GM23248 (cell line): ENCODE data around the gene PGBD1. TPM values are rescaled to one million over a fixed set of nuclear protein-coding genes. Genes with fewer than 3 reads are reported as not detected.

Source experiments
- DNase-seq: peaks from one replicate; pipeline ENCODE4 v3.0.0-alpha.2; 2015
- H2AFZ ChIP-seq: fragments of 200-600 bp; sonication (generic); 2 replicates; pipeline ENCODE4 v1.6.1; 2016; ENCODE audit warnings: antibody characterized with exemption
- H3F3A ChIP-seq: fragments of 200-600 bp; sonication (generic); 2 replicates; pipeline ENCODE4 v1.6.1; 2016; ENCODE audit warnings: mild to moderate bottlenecking, antibody characterized with exemption, mixed run types; ENCODE audit not compliant: insufficient read depth
- H3K27ac ChIP-seq: fragments of 200-600 bp; sonication (generic); 2 replicates; pipeline ENCODE4 v1.5.1; 2016; ENCODE audit warnings: mild to moderate bottlenecking
- H3K27me3 ChIP-seq: fragments of 200-600 bp; sonication (generic); replicated peaks from 2 replicates; pipeline ENCODE4 v1.6.1; 2016; ENCODE audit warnings: mild to moderate bottlenecking; ENCODE audit not compliant: insufficient read depth
- H3K36me3 ChIP-seq: fragments of 200-600 bp; sonication (generic); 2 replicates; pipeline ENCODE4 v1.6.1; 2016; ENCODE audit warnings: low read depth, mild to moderate bottlenecking
- H3K4me1 ChIP-seq: fragments of 200-600 bp; sonication (generic); 2 replicates; pipeline ENCODE4 v1.6.1; 2016; ENCODE audit warnings: mild to moderate bottlenecking; ENCODE audit not compliant: insufficient read depth
- H3K4me2 ChIP-seq: fragments of 200-600 bp; sonication (generic); one replicate; pipeline ENCODE4 v1.6.1; 2016; ENCODE audit warnings: mild to moderate bottlenecking; ENCODE audit not compliant: unreplicated experiment
- H3K4me3 ChIP-seq: fragments of 200-600 bp; sonication (generic); 2 replicates; pipeline ENCODE4 v1.5.1; 2016; ENCODE audit warnings: mild to moderate bottlenecking
- H3K79me2 ChIP-seq: fragments of 200-600 bp; sonication (generic); 2 replicates; pipeline ENCODE4 v1.6.1; 2016; ENCODE audit warnings: mild to moderate bottlenecking; ENCODE audit not compliant: insufficient read depth
- H3K9ac ChIP-seq: fragments of 200-600 bp; sonication (generic); 2 replicates; pipeline ENCODE4 v1.6.1; 2016; ENCODE audit warnings: mild to moderate bottlenecking
- H3K9me2 ChIP-seq: fragments of 200-600 bp; sonication (generic); 2 replicates; pipeline ENCODE4 v1.6.1; 2016; ENCODE audit warnings: mixed run types, mild to moderate bottlenecking, moderate library complexity; ENCODE audit not compliant: insufficient read depth
- H3K9me3 ChIP-seq: fragments of 200-600 bp; sonication (generic); one replicate; pipeline ENCODE4 v1.6.1; 2017; ENCODE audit warnings: low read depth
- H4K20me1 ChIP-seq: fragments of 200-600 bp; sonication (generic); 2 replicates; pipeline ENCODE4 v1.6.0; 2016; ENCODE audit not compliant: insufficient read depth
- EZH2 ChIP-seq: fragments of 200-600 bp; sonication (generic); IDR thresholded peaks from 2 replicates; pipeline ENCODE4 v1.6.1; 2018; ENCODE audit warnings: antibody characterized with exemption, mild to moderate bottlenecking; ENCODE audit not compliant: insufficient read depth, poor library complexity, severe bottlenecking
- EZH2phosphoT487 ChIP-seq: fragments of 200-600 bp; sonication (generic); IDR thresholded peaks from 2 replicates; pipeline ENCODE4 v1.6.1; 2018; ENCODE audit warnings: antibody characterized with exemption, moderate library complexity, mild to moderate bottlenecking, low read depth; ENCODE audit not compliant: insufficient read depth
- WGBS, 2 experiments: methylation state at CpG; one replicate each; pipeline ENCODE4 v1.1.6; 2015 to 2017; ENCODE audit warnings: low lambda C conversion rate in 2 of 2, low coverage in 1 of 2; ENCODE audit errors: missing lambda C conversion rate in 2 of 2; 5-methylcytosine and 5-hydroxymethylcytosine counted together
- in situ Hi-C: fragments of 300-500 bp; cut with MboI; formaldehyde crosslinking; loops from 2 replicates; pipeline ENCODE4 v1.15.0; 2020
- polyA plus RNA-seq: library from polyadenylated mRNA; unstranded; fragments of >200 nt; fragmentation: Nextera tagmentation; extraction: Ambion mirVana; gene quantifications from 2 replicates; pipeline ENCODE4 v1.2.1, GENCODE V29; 2016
- total RNA-seq: library from RNA; depleted of rRNA; stranded (reverse); fragments of >200 nt; shearing (Covaris generic); gene quantifications from 2 replicates; pipeline ENCODE4 v1.2.3, GENCODE V29; 2014

The PGBD1 gene
- total and polyA plus RNA-seq, 2 experiments from 2014 or later: 5.0 to 6.7 TPM

DNA sequence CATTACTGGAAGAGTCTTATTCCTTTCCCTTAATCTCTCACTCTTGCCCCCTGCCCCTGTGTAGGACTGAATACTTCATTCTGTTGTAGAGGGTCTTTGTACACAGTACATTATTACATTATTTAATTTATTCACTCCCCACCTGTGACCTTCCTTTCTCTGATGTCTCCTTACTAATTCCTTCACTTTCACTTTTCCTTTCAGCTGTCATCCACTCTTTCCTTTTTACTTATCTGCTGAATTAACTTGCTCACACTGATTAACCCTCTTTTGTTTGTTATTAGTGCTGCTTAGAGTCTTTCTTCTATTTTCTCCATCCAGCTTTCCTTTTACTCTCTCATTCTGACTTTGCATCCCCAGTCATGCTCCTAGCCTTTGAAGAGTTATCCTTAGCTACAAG is 6.5 kb upstream of the PGBD1 start:
- Histone ChIP-seq H3K4me3 (no peak overlapping the region), H3K27me3 (no peaks in the 10 kb centered on the region), H3K4me2 (no peak overlapping the region), H3K36me3 (peaks cover 12% of the 10 kb centered on the region; the same call in 1 of the 2 replicates), H3K9me3 (no peaks in the 10 kb centered on the region), H2AFZ (no peak overlapping the region), H3K27ac (no peak overlapping the region), H3K9ac (no peak overlapping the region), H3F3A (peaks cover 7% of the 10 kb centered on the region; the same call in 1 of the 2 replicates), H3K4me1 (no peaks in the 10 kb centered on the region), H3K9me2 (no peaks in the 10 kb centered on the region), H4K20me1 (no peaks in the 10 kb centered on the region), H3K79me2 (peaks cover 17% of the 10 kb centered on the region)
- in situ Hi-C loops: no loop called here
- TF ChIP-seq EZH2 (no peak), EZH2phosphoT487 (no peak)
- DNase-seq: no peak

DNA sequence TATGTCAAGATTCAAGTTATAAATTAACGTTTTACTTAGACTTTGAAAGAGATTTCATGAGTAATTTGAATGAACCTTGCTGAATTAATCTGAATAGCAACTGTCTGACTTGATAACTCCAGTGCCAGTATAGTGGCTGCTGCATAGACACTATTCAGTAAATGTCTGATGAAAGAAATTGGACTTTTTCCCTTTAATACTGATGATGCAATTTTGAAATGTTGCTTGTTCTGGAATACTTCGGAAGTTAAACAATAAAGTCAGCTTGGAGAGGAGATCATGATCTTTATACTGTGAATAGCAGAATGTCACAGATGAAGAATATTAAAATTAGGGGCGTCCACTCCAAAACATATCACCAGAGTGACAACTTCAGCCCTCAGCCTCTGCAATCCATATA is 3.6 kb upstream of the PGBD1 start:
- in situ Hi-C loops: no loop called here
- H4K20me1 ChIP-seq: no peaks in the 10 kb centered on the region

DNA sequence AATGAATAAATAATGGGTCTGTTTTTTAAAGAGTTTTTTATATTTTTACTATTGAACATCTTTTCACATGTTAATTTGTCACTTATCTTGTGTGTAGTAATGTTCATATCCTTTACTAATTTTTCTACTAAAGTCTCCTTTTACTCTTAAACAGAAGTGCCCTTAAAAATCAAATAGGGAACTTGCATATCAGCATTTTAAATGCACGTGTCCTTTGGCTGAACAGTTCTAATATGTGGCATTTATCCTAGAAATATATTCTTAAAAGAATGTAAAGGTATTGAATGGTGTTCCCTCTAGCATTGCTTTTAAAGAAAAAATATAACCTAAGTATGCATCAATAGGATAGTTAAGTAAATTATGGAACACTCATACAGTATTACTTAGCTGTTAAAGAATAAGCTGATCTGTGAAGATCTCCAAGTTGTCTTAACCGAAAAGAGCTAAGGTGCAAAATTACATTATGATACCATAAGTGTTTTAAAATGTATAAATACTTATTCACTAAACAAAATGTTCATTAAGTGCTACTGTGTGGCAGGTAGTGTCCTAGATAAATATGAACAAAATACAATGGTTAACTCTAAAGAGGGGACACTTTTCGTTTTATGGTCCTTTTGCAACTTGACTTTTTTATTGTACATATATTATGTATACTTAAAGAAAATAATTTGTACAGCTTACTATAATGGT is 631 bp upstream of the PGBD1 start:
- Histone ChIP-seq H4K20me1 (no peaks in the 10 kb centered on the region), H3K4me1 (no peaks in the 10 kb centered on the region), H3K4me2 (peak overlapping the region; percentile 95), H3F3A (0 out of 2 replicates have a peak, but pooled peaks cover 3% of the 10 kb centered on the region), H3K36me3 (0 out of 2 replicates have a peak, but pooled peaks cover under 1% of the 10 kb centered on the region), H3K9me2 (no peaks in the 10 kb centered on the region), H3K79me2 (peaks cover 24% of the 10 kb centered on the region), H3K4me3 (peak overlapping the region; percentile 90), H2AFZ (peak overlapping the region; percentile 96), H3K9me3 (no peaks in the 10 kb centered on the region), H3K27ac (no peak overlapping the region), H3K27me3 (no peaks in the 10 kb centered on the region), H3K9ac (peak overlapping the region; percentile 84)
- no peak for DNase-seq
- TF ChIP-seq EZH2: no peak
- TF ChIP-seq EZH2phosphoT487: no peak
- in situ Hi-C loops: no loop called here
- WGBS, 2 experiments: 25 to 27% methylated on average over 3 of the region's 3 CpGs

More for the DNA sequence above, 3.6 kb upstream of the PGBD1 start:
- no peaks in the 10 kb centered on the region for H3K9me2 ChIP-seq
- no peaks in the 10 kb centered on the region for H3K9me3 ChIP-seq
- H3F3A ChIP-seq: 0 out of 2 replicates have a peak, but pooled peaks cover 3% of the 10 kb centered on the region
- no peak for DNase-seq
- H3K79me2 ChIP-seq: peaks cover 12% of the 10 kb centered on the region
- 53 to 59% methylated on average over 3 of the region's 3 CpGs for WGBS, 2 experiments
- no peaks in the 10 kb centered on the region for H3K4me1 ChIP-seq
- TF ChIP-seq EZH2phosphoT487 (no peak), EZH2 (no peak)
- H3K4me3 ChIP-seq: no peak overlapping the region
- no peak overlapping the region for H2AFZ ChIP-seq
- no peak overlapping the region for H3K4me2 ChIP-seq
- no peaks in the 10 kb centered on the region for H3K27me3 ChIP-seq
- H3K36me3 ChIP-seq: peaks cover 12% of the 10 kb centered on the region; the same call in 1 of the 2 replicates
- H3K27ac ChIP-seq: no peak overlapping the region
- no peak overlapping the region for H3K9ac ChIP-seq

DNA sequence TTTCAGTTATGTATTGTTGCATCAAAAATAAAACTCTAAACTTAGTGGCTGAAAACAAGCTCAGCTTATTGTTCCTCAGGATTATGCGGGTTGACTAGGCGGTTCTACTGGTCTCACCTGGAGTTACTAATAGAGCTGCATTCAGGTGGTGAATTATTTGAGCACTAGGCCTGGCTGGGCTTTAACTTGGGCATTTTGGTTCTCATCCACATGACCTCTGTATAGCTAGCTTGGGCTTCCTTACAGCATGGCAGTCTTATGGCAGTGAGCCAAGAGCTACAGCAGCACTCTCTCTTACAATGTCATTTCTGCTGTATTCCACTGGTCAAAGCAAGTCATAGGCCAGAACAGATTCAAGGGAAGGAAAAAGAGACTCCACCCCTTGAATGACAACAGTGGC is 1.6 kb downstream of the PGBD1 start:
- DNase-seq: peak; percentile 17
- in situ Hi-C loops: no loop called here
- H3K9me3 ChIP-seq: no peaks in the 10 kb centered on the region
- H3K27me3 ChIP-seq: no peaks in the 10 kb centered on the region
- H3K4me3 ChIP-seq: no peak overlapping the region
- no peak overlapping the region for H2AFZ ChIP-seq
- H3K79me2 ChIP-seq: peaks cover 24% of the 10 kb centered on the region
- H3K27ac ChIP-seq: no peak overlapping the region
- H3K36me3 ChIP-seq: peaks cover 6% of the 10 kb centered on the region; the same call in 1 of the 2 replicates
- H3K9ac ChIP-seq: no peak overlapping the region
- no peaks in the 10 kb centered on the region for H3K4me1 ChIP-seq
- TF ChIP-seq EZH2 (no peak), EZH2phosphoT487 (no peak)
- 98 to 100% methylated on average over 2 of the region's 2 CpGs for WGBS, 2 experiments
- no peaks in the 10 kb centered on the region for H3K9me2 ChIP-seq
- peak overlapping the region; percentile 95 for H3K4me2 ChIP-seq
- H3F3A ChIP-seq: 0 out of 2 replicates have a peak, but pooled peaks cover 3% of the 10 kb centered on the region
- H4K20me1 ChIP-seq: no peaks in the 10 kb centered on the region

DNA sequence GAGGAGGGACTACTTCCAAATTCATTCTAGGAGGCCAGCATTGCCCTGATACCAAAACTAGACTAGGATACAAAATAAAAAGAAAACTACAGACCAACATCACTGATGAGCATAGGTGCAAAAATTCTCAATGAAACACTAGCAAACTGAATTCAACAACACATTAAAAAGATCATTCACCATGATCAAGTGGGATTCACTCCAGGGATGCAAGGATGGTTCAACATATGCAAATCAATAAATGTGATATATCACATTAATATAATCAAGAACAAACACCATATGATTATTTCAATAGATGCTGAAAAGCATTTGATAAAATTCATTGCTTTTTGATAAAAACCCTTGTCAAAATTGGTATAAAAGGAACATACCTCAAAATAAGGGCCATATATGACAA is 10.2 kb downstream of the PGBD1 start:
- Histone ChIP-seq H3K27ac (no peak overlapping the region), H4K20me1 (no peaks in the 10 kb centered on the region)

More for the DNA sequence above, 10.2 kb downstream of the PGBD1 start:
- H3K9me2 ChIP-seq: no peaks in the 10 kb centered on the region
- no peaks in the 10 kb centered on the region for H3K4me1 ChIP-seq
- DNase-seq: no peak
- TF ChIP-seq EZH2phosphoT487: no peak
- no peak for TF ChIP-seq EZH2
- no peaks in the 10 kb centered on the region for H3K9me3 ChIP-seq
- H3K9ac ChIP-seq: no peak overlapping the region
- H2AFZ ChIP-seq: no peak overlapping the region
- in situ Hi-C loops: no loop called here
- no peaks in the 10 kb centered on the region for H3K27me3 ChIP-seq
- no peak overlapping the region for H3K4me2 ChIP-seq
- H3K36me3 ChIP-seq: peaks cover 15% of the 10 kb centered on the region; the same call in 1 of the 2 replicates
- no peak overlapping the region for H3K4me3 ChIP-seq
- no peaks in the 10 kb centered on the region for H3F3A ChIP-seq
- no peaks in the 10 kb centered on the region for H3K79me2 ChIP-seq
